Testis (tissue), 3 donors: ENCODE data around the gene CIP2A. TPM values are rescaled to one million over a fixed set of nuclear protein-coding genes. Genes with fewer than 3 reads are reported as not detected.

Experiments
- DNase-seq: peaks from one replicate; pipeline ENCODE4 v3.0.0-alpha.2; 2019
- H3K27ac ChIP-seq, 2 donors: fragments of 200-600 bp; sonication (generic); one replicate each; pipeline ENCODE4 v1.5.1; 2019
- H3K27me3 ChIP-seq: fragments of 200-600 bp; sonication (generic); one replicate; pipeline ENCODE4 v1.5.1; 2019
- H3K36me3 ChIP-seq: fragments of 200-600 bp; sonication (generic); one replicate; pipeline ENCODE4 v1.5.1; 2017; ENCODE audit warnings: low read depth; ENCODE audit errors: missing control alignments
- H3K4me1 ChIP-seq: fragments of 200-600 bp; sonication (generic); one replicate; pipeline ENCODE4 v1.5.1; 2019
- H3K4me3 ChIP-seq, 2 donors: fragments of 200-600 bp; sonication (generic); one replicate each; pipeline ENCODE4 v1.5.1; 2017 to 2019
- H3K9me3 ChIP-seq: fragments of 200-600 bp; sonication (generic); one replicate; pipeline ENCODE4 v1.5.1; 2017
- CTCF ChIP-seq, 3 experiments: fragments of 450-650 bp in 2 of 3; fragments of 200-600 bp in 1 of 3; sonication (generic) in 1 of 3; IDR thresholded peaks; one replicate each; pipeline ENCODE4 v1.5.1; 2016 to 2019; ENCODE audit warnings: antibody characterized with exemption in 3 of 3, mild to moderate bottlenecking in 2 of 3, moderate library complexity in 1 of 3
- POLR2A ChIP-seq: fragments of 450-650 bp; IDR thresholded peaks from one replicate; pipeline ENCODE4 v1.6.1; 2017; ENCODE audit warnings: antibody characterized with exemption, mild to moderate bottlenecking, moderate library complexity
- WGBS, 2 donors: methylation state at CpG; one replicate each; pipeline ENCODE4 v1.1.5; 2018; 5-methylcytosine and 5-hydroxymethylcytosine counted together
- intact Hi-C: fragments of 100-400 bp; cut with DNase I; formaldehyde crosslinking; loops from one replicate; pipeline ENCODE4 v1.15.1; 2023; ENCODE audit warnings: low total_unique reads
- polyA plus RNA-seq: library from polyadenylated mRNA; stranded (reverse); fragments of 350-450 nt; fragmentation: Illumina TruSeq; extraction: RNeasy Lipid Tissue Mini Kit (QIAGEN cat#74804); gene quantifications from one replicate; pipeline ENCODE4 v1.2.3, GENCODE V29; 2014; ENCODE audit warnings: low read depth, low replicate concordance; ENCODE audit not compliant: insufficient read depth
- total RNA-seq, 2 donors: library from RNA; depleted of rRNA; stranded (reverse); fragments of >200 nt; gene quantifications; one replicate each; pipeline ENCODE4 v1.2.3, GENCODE V29; 2016

CIP2A gene
- total and polyA plus RNA-seq, 3 donors from 2014 or later = 8.5 to 23.5 (median 18.0) TPM

GRCh38 chr3:108507902-108508301 lies 81.3 kb downstream of the CIP2A start:
- DNase-seq = no peak
- H3K27ac ChIP-seq = no peak overlapping the region
- intact Hi-C loops = no loop called here
- TF ChIP-seq CTCF (IDR thresholded peaks at IDR 0.05) = no peak
- no peak for TF ChIP-seq POLR2A
- H3K27me3 ChIP-seq = no peaks in the 10 kb centered on the region
- no peaks in the 10 kb centered on the region for H3K4me1 ChIP-seq
- H3K36me3 ChIP-seq = no peaks in the 10 kb centered on the region
- no peaks in the 10 kb centered on the region for H3K9me3 ChIP-seq
- H3K4me3 ChIP-seq = no peak overlapping the region

GRCh38 chr3:108505811-108506210 lies 83.4 kb downstream of the CIP2A start:
- TF ChIP-seq CTCF (IDR thresholded peaks at IDR 0.05) (no peak), POLR2A (no peak)
- Histone ChIP-seq H3K4me1 (no peaks in the 10 kb centered on the region), H3K4me3 (no peak overlapping the region), H3K27me3 (no peaks in the 10 kb centered on the region), H3K36me3 (no peaks in the 10 kb centered on the region), H3K27ac (no peak overlapping the region), H3K9me3 (no peaks in the 10 kb centered on the region)
- 78 to 88% methylated on average over 1 of the region's 1 CpG for WGBS, 2 donors
- intact Hi-C loops = no loop called here
- no peak for DNase-seq

GRCh38 chr3:108503722-108504121 lies 85.5 kb downstream of the CIP2A start:
- no peak overlapping the region for H3K4me3 ChIP-seq
- TF ChIP-seq CTCF (IDR thresholded peaks at IDR 0.05) (no peak), POLR2A (no peak)
- DNase-seq = no peak
- no peaks in the 10 kb centered on the region for H3K36me3 ChIP-seq
- intact Hi-C loops = no loop called here
- H3K27me3 ChIP-seq = no peaks in the 10 kb centered on the region
- no peak overlapping the region for H3K27ac ChIP-seq
- no peaks in the 10 kb centered on the region for H3K4me1 ChIP-seq
- no peaks in the 10 kb centered on the region for H3K9me3 ChIP-seq

GRCh38 chr3:108501535-108501934 lies 87.7 kb downstream of the CIP2A start:
- no peak for DNase-seq

More at GRCh38 chr3:108501535-108501934, 87.7 kb downstream of the CIP2A start:
- H3K4me1 ChIP-seq = no peaks in the 10 kb centered on the region
- intact Hi-C loops = no loop called here
- H3K9me3 ChIP-seq = no peaks in the 10 kb centered on the region
- TF ChIP-seq POLR2A (no peak), CTCF (IDR thresholded peaks at IDR 0.05) (no peak)
- WGBS, 2 donors = 95 to 96% methylated on average over 5 of the region's 5 CpGs
- no peaks in the 10 kb centered on the region for H3K36me3 ChIP-seq
- no peak overlapping the region for H3K4me3 ChIP-seq
- no peak overlapping the region for H3K27ac ChIP-seq
- no peaks in the 10 kb centered on the region for H3K27me3 ChIP-seq
